GM19455 (cell line): ENCODE measurements around the gene MAPKAPK3.
"Not testable (repeated sequence)": the region's sequence is repeated elsewhere in the genome, so short reads cannot be mapped to it uniquely, and the experiment has no call there.

Experiments used
- ATAC-seq: cut with Tn5 transposase; IDR thresholded peaks from one replicate; pipeline ENCODE4 v1.9.1; 2021; ENCODE audit not compliant: unreplicated experiment

Gene MAPKAPK3

DNA sequence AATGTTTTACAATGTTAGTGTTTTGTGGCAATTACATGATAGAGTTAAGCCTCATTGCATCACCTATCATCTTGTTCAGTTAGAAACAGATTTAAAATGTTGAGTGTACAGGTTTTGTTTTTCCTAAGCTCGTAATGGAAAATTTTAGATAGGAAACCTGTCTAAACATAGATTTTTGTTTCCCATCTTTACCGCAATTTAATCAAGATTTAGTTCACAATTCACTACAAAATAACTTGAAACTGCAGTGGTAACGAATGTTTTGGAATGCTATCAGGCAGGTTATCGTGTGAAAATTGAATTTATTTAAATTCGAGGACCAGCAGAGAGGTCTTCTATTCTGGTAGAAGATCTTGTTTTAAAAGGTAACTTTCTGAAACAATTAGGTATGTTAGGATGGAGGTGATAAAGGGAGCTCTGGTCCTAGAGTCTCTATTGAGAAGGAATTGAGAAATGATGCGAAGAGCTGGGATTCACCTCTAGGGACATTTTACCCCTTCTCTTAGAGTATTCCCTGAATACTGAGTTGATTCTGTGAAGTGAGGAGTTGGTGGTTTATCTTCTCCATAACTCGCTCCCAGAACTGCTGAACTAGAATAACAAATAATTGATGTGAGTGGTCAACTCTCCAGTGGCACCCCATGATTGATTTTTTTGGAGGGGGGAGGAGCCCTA is 59.2 kb downstream of the MAPKAPK3 start:
- no peak for ATAC-seq

DNA sequence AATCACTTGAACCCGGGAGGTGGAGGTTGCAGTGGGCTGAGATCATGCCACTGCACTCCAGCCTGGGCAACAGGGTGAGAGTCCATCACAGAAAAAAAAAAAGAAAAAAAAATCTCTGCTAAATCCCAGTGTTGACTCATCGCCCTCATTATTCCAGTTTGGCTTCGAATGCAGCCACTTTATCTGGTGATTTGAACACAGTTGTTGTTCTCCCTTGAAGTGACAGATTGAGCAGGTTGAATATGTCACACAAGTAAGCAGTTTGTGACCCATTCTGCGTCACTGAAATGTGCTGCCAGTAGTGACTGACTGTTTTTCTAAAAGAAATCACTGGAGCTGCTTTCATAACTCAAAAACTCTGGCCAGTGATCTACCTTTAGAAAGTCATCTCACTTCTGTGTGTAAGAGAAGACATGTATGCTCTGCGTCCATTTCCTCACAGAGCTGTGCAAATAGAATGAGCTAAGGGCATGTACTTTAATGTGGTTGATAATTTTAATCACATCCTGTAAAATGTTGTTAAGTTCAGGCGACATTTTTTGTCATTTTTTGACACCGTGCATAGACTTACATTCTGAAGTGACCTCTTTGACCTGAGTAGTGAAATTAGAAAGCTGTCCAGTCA is 70.3 kb downstream of the MAPKAPK3 start:
- ATAC-seq, result no peak

DNA sequence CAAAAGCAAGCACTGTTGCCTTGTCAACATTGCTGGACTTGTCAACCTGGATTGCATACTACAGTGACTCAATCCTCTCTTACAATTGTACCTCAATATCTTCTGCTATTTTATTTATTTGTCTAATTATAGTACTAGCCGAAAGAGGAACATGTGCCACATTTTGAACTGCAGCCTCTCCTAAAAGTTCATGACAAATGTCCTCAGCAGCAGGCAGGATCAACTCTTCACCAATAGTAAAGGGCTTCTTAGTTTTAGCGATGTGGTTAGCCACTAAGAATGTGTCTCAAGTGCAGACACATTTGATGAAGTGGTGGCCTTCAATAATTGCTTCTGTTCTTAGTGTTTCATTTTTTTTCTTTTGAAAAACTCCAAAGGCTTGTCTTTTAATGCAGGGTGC is 71.0 kb downstream of the MAPKAPK3 start:
- ATAC-seq, result no peak

DNA sequence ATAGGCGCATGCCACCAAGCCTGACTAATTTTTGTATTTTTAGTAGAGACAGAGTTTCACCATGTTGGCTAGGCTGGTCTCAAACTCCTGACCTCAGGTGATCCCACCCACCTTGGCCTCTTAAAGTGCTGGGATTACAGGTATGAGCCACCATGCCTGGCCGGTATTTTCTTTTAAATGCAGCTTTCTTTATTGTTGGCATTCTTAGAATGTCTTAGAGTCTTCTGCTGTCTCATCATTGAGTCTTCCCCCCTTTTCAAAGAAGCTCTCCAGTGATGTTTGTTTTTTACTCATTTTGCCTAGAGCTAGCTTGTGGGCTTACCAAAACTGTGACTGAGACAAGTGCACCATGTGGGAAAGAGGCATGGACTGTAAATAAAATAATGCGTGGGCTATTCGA is 71.7 kb downstream of the MAPKAPK3 start:
- not testable (repeated sequence) for ATAC-seq

DNA sequence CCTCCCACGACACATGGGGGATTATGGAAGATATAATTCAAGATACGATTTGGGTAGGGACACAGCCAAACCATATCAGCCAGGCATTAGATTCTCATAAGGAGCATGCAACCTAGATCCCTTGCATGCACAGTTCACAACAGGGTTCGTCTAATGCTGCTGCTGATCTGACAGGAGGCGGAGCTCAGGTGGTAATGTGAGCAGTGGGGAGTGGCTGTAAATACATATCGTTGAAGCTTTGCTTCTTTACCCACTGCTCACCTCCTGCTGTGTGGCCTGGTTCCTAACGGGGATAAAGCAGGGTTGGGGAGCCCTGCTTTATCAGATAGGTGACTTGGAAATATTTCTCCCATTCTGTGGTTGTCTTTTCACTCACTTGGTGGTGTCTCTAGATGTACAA is 72.6 kb downstream of the MAPKAPK3 start:
- ATAC-seq, result no peak

DNA sequence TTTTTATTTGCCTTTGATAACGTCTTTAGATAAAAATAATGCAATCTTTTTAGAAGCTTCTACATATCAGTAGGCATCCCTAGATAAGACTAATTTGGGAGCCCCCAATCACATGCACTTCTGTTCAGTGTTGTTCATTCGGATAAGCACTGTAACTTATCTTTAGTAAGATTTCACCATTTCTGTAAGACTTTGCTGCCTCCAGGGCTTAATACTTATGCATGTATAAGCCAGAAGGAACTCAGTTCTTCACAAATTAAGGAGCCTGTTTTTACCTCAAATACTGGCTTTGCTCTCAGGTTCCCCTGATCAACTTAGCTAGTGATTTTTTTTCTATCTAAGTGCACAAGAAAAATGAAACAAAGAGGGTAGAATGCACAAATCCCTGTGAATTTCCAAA is 78.1 kb downstream of the MAPKAPK3 start:
- no peak for ATAC-seq

DNA sequence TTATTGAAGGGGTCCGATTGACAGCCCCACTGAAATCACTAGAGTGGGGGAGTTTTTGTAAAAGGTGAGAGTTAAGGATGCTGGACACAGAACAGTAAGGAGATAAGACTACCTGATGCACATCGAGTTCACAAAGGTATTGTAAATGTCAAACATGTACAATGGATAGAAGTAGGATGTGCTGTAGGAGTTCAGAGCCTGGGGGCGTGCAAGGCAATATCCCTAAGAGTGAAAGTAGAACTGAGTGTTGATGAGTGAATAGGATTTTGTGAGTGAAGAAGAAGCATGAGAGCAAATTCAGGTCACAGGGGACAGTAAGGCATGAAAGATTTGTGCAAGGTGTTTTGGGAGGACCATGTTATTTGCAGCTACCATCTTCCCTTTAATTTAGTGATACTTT is 79.3 kb downstream of the MAPKAPK3 start:
- ATAC-seq, result no peak

DNA sequence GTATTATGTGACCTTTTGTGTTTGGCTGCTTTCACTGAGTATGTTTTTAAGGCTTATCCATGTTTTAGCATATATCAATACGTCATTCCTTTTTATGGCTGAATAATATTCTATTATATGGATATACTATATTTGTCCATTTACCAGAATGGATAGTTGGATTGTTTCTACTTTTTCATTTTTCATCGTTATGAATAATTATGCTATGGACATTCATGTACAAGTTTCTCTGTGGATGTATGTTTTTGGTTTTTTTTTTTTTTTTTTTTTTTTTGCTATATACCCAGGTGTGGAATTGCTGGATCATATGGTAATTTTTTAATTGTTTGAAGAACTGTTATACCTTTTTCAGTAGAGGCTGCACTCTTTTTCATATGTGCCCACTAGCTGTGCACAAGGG is 81.3 kb downstream of the MAPKAPK3 start:
- no peak for ATAC-seq
